ENCODE results near the gene SF3B4. TPM values are rescaled to one million over a fixed set of nuclear protein-coding genes. Genes with fewer than 3 reads are reported as not detected.

Gene SF3B4
- total RNA-seq, 5 donors from 2014 or later (not counting 1 experiment from before 2014, with no cell fraction given) = 45.3 to 54.6 (median 51.6) TPM

DNA sequence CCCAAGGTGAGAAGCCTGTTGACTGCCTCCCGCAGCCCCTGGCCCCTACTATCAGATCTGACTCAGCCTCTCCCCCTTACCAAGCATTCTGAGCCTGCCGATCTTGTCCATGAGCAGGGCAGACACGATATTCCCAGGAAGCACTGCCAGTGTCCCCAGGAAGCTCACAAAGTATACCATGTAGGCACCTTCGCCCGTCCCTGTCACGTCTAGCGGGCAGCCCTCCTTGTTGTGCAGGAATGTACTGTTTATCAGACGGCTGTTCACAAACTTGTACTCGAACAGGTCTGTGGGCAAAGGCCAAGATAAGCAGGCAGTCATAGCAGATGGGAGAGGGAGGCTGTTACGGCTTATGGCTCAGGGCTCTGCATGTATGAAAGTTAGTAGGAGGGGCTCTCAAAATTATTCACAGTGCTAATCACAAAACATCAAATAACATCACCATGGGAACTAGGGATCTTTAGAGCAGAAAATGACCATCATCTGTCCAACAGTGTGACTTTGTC, 21.0 kb downstream of the SF3B4 start:
- ChIA-PET CTCF (no interaction called here), POLR2A (no interaction called here)
- no peaks in the 10 kb centered on the region for H3K4me1 Mint-ChIP-seq
- no peaks in the 10 kb centered on the region for H3K36me3 ChIP-seq (ENCODE audit: control insufficient read depth in 2 of 2, extremely low read depth in 1 of 2, insufficient read depth in 1 of 2, low read length in 1 of 2)
- H3K36me3 Mint-ChIP-seq = peaks cover 13% of the 10 kb centered on the region
- H3K4me3 Mint-ChIP-seq = no peak overlapping the region
- H3K4me1 ChIP-seq (ENCODE audit: control insufficient read depth in 1 of 2, extremely low read depth in 1 of 2, insufficient read depth in 2 of 2, low read length in 2 of 2) = no peaks in the 10 kb centered on the region
- H3K27ac ChIP-seq (ENCODE audit: low read length) = no peak overlapping the region
- H3K27me3 Mint-ChIP-seq = no peaks in the 10 kb centered on the region
- ATAC-seq (replicated peaks in 1 of 4) (no peak), DNase-seq (no peak)
- H3K27ac Mint-ChIP-seq = no peak overlapping the region
- no peak overlapping the region for H3K4me3 ChIP-seq (ENCODE audit: control insufficient read depth in 1 of 2, extremely low read depth in 1 of 2, low read length in 1 of 2)
- H3K9me3 Mint-ChIP-seq = no peaks in the 10 kb centered on the region
- H3K9me3 ChIP-seq = no peaks in the 10 kb centered on the region
- H3K27me3 ChIP-seq (replicated peaks in 1 of 2; ENCODE audit: control insufficient read depth in 2 of 2, extremely low read depth in 1 of 2, insufficient read depth in 2 of 2, low read length in 1 of 2) = no peaks in the 10 kb centered on the region
- WGBS (ENCODE audit: insufficient coverage) = 92% methylated on average over 6 of the region's 10 CpGs

DNA sequence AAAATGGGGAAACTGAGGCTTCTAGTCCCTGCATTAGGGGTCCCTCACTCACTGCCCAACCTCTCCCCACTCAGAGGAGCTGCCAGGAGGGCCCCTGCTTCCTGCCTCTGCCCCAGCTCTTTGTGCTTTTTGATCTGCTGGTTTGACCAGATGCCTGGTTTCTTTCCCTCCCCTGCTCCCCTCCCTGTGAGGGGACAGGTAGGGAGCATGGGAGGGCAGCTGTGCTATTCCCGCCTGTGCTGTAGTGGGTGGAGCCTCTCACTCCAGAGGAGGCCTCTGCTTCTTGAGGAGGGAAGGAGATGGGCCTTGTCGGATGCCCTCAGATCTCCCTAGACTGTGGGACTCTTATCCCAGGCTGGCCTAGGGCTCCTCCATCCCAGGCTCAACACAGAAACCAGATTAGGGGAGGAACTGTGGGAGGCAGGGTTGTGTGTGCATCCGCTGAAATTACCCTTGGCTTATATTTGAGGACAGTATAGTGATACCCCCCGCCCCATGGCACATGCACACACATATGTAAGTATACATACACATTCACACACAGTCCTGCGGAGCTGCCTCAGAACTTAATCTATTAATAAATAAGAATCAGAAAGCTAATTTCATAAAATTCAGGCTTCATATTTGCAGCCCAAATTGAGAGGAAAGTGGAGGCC, 23.6 kb downstream of the SF3B4 start:
- ChIA-PET CTCF (interaction anchor here (0.6 kb wide), 2 partner anchors 11 to 210 kb away, joined by 3 read pairs; no protein-coding TSS in a partner anchor), POLR2A (interaction anchor here in 1 of 2 donors (0.6 kb wide), 1 partner anchor 17 kb away, joined by 3 read pairs; a partner anchor contains a TSS)
- H3K27ac Mint-ChIP-seq = no peak overlapping the region
- no CpG with 5 or more reads among the region's 5 CpGs for WGBS (ENCODE audit: insufficient coverage)
- no peaks in the 10 kb centered on the region for H3K27me3 Mint-ChIP-seq
- peaks cover 11% of the 10 kb centered on the region for H3K36me3 Mint-ChIP-seq
- H3K27me3 ChIP-seq (replicated peaks in 1 of 2; ENCODE audit: control insufficient read depth in 2 of 2, extremely low read depth in 1 of 2, insufficient read depth in 2 of 2, low read length in 1 of 2) = no peaks in the 10 kb centered on the region
- H3K9me3 ChIP-seq = no peaks in the 10 kb centered on the region
- H3K36me3 ChIP-seq (ENCODE audit: control insufficient read depth in 2 of 2, extremely low read depth in 1 of 2, insufficient read depth in 1 of 2, low read length in 1 of 2) = no peaks in the 10 kb centered on the region
- ATAC-seq (replicated peaks in 1 of 4) (no peak), DNase-seq (no peak)
- H3K4me3 Mint-ChIP-seq = no peak overlapping the region
- H3K9me3 Mint-ChIP-seq = no peaks in the 10 kb centered on the region
- no peak overlapping the region for H3K27ac ChIP-seq (ENCODE audit: low read length)
- peaks cover 0 to 16% of the 10 kb centered on the region in 2 experiments for H3K4me1 ChIP-seq (ENCODE audit: control insufficient read depth in 1 of 2, extremely low read depth in 1 of 2, insufficient read depth in 2 of 2, low read length in 2 of 2)
- H3K4me1 Mint-ChIP-seq = peaks cover 19 to 20% (median 20%) of the 10 kb centered on the region in 3 donors
- no peak overlapping the region for H3K4me3 ChIP-seq (ENCODE audit: control insufficient read depth in 1 of 2, extremely low read depth in 1 of 2, low read length in 1 of 2)

DNA sequence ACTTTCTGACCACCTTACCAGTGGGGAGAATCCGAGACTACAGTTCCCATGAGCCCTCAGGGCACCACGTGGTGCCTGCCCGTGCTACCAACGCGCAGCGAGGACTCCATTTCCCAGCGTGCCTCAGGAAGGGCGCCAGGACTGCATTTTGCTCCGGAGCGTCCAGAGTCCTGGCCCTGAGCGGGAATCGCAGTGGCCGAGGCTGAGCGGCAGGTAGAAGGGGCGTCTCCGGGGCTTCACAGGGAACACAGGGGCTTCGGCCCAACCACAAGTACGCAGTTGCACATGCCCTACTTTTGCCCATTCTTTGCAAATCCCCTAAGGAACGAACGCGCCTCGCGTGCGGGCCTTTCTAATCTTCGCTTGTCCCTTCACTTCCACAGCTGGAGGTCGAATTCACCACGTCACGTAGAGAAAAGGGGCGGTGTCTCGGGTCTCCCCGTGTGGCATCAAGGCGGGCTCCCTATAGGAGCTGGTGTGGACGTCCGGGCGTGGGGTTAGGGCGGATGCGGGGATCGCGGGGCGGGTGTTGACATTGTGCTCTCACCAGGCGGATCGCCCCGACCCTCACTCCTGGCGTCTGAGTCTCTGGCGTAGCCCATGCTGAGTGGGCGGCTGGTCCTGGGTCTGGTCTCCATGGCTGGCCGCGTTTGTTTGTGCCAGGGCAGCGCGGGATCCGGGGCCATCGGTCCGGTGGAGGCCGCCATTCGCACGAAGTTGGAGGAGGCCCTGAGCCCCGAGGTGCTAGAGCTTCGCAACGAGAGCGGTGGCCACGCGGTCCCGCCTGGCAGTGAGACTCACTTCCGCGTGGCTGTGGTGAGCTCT, 27.9 kb downstream of the SF3B4 start, which contains the start of gene BOLA1:
BOLA1 (plus strand) TSS at position 109 of the 825 bp plus-strand sequence; CDS start at position 601, 492 bp downstream.
- no peaks in the 10 kb centered on the region for H3K9me3 ChIP-seq
- Mint-ChIP-seq H3K9me3 (no peaks in the 10 kb centered on the region), H3K36me3 (peaks cover 3% of the 10 kb centered on the region), H3K4me1 (peaks cover 20 to 23% (median 21%) of the 10 kb centered on the region in 3 donors), H3K27ac (peak within 1 kb of the TSS; percentile 89 to 95), H3K4me3 (peak within 1 kb of the TSS; percentile 86 to 92 (median 91)), H3K27me3 (no peaks in the 10 kb centered on the region)
- ATAC-seq (replicated peaks in 1 of 4) (peak; percentile 98 to 99 (median 98)), DNase-seq (peak; percentile 56 to 90 (median 77))
- ChIA-PET POLR2A (interaction anchor here (0.6 to 1.4 kb wide), 3 partner anchors 14 to 71 kb away, joined by 3 to 7 read pairs (median 5); a partner anchor contains a TSS), CTCF (interaction anchor here in 1 of 2 donors (0.9 to 1.0 kb wide), 2 partner anchors 12 to 28 kb away, joined by 3 to 5 read pairs; partner anchors contain the start of gene SF3B4)
- peak within 1 kb of the TSS; percentile 74 for H3K27ac ChIP-seq (ENCODE audit: low read length)
- peaks cover 0 to 16% of the 10 kb centered on the region in 2 experiments for H3K4me1 ChIP-seq (ENCODE audit: control insufficient read depth in 1 of 2, extremely low read depth in 1 of 2, insufficient read depth in 2 of 2, low read length in 2 of 2)
- H3K4me3 ChIP-seq (ENCODE audit: control insufficient read depth in 1 of 2, extremely low read depth in 1 of 2, low read length in 1 of 2) = peak within 1 kb of the TSS; percentile 73 to 80
- no peaks in the 10 kb centered on the region for H3K27me3 ChIP-seq (replicated peaks in 1 of 2; ENCODE audit: control insufficient read depth in 2 of 2, extremely low read depth in 1 of 2, insufficient read depth in 2 of 2, low read length in 1 of 2)
- WGBS (ENCODE audit: insufficient coverage) = 15% methylated on average over 63 of the region's 65 CpGs
- no peaks in the 10 kb centered on the region for H3K36me3 ChIP-seq (ENCODE audit: control insufficient read depth in 2 of 2, extremely low read depth in 1 of 2, insufficient read depth in 1 of 2, low read length in 1 of 2)

DNA sequence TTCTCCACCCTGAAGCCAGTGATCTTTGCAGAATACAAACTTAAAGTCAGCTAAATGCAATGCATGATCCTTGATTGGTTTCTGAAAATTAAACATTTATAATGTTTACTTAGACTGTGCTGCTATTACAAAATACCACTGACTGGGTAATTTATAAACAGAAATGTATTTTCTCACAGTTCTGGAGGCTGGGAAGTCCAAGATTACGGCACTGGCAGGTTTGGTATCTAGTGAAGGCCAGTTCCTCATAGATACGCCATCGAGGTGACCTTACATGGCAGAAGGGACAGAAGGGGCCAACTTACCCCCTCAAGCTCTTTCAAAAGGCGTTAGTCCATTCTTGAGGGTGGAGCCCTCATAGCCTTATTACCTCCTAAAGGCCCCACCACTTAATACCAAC, 31.0 kb downstream of the SF3B4 start:
- CTCF ChIA-PET = interaction anchor here in 1 of 2 donors (0.6 kb wide), 1 partner anchor 271 kb away, joined by 4 read pairs; no protein-coding TSS in a partner anchor
- Mint-ChIP-seq H3K4me3 (no peak overlapping the region), H3K4me1 (peaks cover 20 to 23% (median 21%) of the 10 kb centered on the region in 3 donors), H3K27ac (no peak overlapping the region), H3K27me3 (no peaks in the 10 kb centered on the region), H3K9me3 (no peaks in the 10 kb centered on the region), H3K36me3 (no peaks in the 10 kb centered on the region)
- H3K27ac ChIP-seq (ENCODE audit: low read length) = no peak overlapping the region
- ATAC-seq (replicated peaks in 1 of 4) (no peak), DNase-seq (no peak)
- H3K36me3 ChIP-seq (ENCODE audit: control insufficient read depth in 2 of 2, extremely low read depth in 1 of 2, insufficient read depth in 1 of 2, low read length in 1 of 2) = no peaks in the 10 kb centered on the region
- no CpG with 5 or more reads among the region's 4 CpGs for WGBS (ENCODE audit: insufficient coverage)
- no peaks in the 10 kb centered on the region for H3K27me3 ChIP-seq (replicated peaks in 1 of 2; ENCODE audit: control insufficient read depth in 2 of 2, extremely low read depth in 1 of 2, insufficient read depth in 2 of 2, low read length in 1 of 2)
- H3K9me3 ChIP-seq = no peaks in the 10 kb centered on the region
- peaks cover 0 to 16% of the 10 kb centered on the region in 2 experiments for H3K4me1 ChIP-seq (ENCODE audit: control insufficient read depth in 1 of 2, extremely low read depth in 1 of 2, insufficient read depth in 2 of 2, low read length in 2 of 2)
- POLR2A ChIA-PET = interaction anchor here in 1 of 2 donors (0.6 kb wide), 1 partner anchor 33 kb away, joined by 3 read pairs; no protein-coding TSS in a partner anchor
- H3K4me3 ChIP-seq (ENCODE audit: control insufficient read depth in 1 of 2, extremely low read depth in 1 of 2, low read length in 1 of 2) = no peak overlapping the region

DNA sequence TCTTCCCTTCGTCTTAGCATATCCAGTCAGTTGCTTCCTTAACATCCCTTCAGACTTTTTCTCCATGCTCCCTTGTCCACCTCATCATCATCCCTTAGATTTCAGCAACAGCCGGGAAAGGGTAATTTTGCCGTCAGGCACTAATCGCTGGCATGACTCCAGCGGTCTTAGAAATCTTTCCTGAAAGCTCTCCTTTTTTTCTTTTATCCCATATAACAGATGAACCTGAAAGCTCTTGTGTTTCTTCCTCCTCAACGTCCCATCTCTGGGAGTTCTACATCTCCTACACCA, 38.7 kb downstream of the SF3B4 start:
- WGBS (ENCODE audit: insufficient coverage) = 68% methylated on average over 3 of the region's 6 CpGs
- Mint-ChIP-seq H3K27me3 (no peaks in the 10 kb centered on the region), H3K27ac (no peak overlapping the region), H3K4me1 (peaks cover 0 to 2% (median 2%) of the 10 kb centered on the region in 3 donors), H3K9me3 (no peaks in the 10 kb centered on the region), H3K4me3 (no peak overlapping the region), H3K36me3 (no peaks in the 10 kb centered on the region)
- Histone ChIP-seq H3K4me3 (ENCODE audit: control insufficient read depth in 1 of 2, extremely low read depth in 1 of 2, low read length in 1 of 2) (peak overlapping the region in 1 of 2 donors; percentile 78), H3K9me3 (no peaks in the 10 kb centered on the region), H3K27ac (ENCODE audit: low read length) (peak overlapping the region; percentile 97), H3K4me1 (ENCODE audit: control insufficient read depth in 1 of 2, extremely low read depth in 1 of 2, insufficient read depth in 2 of 2, low read length in 2 of 2) (peaks cover 12 to 35% of the 10 kb centered on the region in 2 experiments), H3K27me3 (replicated peaks in 1 of 2; ENCODE audit: control insufficient read depth in 2 of 2, extremely low read depth in 1 of 2, insufficient read depth in 2 of 2, low read length in 1 of 2) (no peaks in the 10 kb centered on the region), H3K36me3 (ENCODE audit: control insufficient read depth in 2 of 2, extremely low read depth in 1 of 2, insufficient read depth in 1 of 2, low read length in 1 of 2) (no peaks in the 10 kb centered on the region)
- POLR2A ChIA-PET = interaction anchor here in 1 of 2 donors (3.5 kb wide), 1 partner anchor 40 kb away, joined by 13 read pairs; no protein-coding TSS in a partner anchor
- DNase-seq (no peak), ATAC-seq (replicated peaks in 1 of 4) (no peak)
- CTCF ChIA-PET = interaction anchor here in 1 of 2 donors (0.6 to 2.5 kb wide), 2 partner anchors 298 to 507 kb away, joined by 3 to 21 read pairs; no protein-coding TSS in a partner anchor
